GM12878 (cell line): ENCODE measurements around the gene VAC14. TPM values are rescaled to one million over a fixed set of nuclear protein-coding genes. Genes with fewer than 3 reads are reported as not detected.

Experiments used
- ATAC-seq: fragments of 200-7000 bp; cut with Tn5 transposase; 3 replicates; pipeline ENCODE4 v1.9.1; 2020; ENCODE audit warnings: mild to moderate bottlenecking, moderate library complexity
- BruUV-seq: library from RNA; stranded (reverse); fragments of 400-500 nt; replicated peaks from 2 replicates; lab custom pipeline; 2021; lab: Mats Ljungman, UMichigan
- CTCF ChIA-PET: fragments of 300-600 bp; sonication (Branson Sonifier 250); formaldehyde crosslinking; extraction: SDS; loops from one replicate; lab custom pipeline; 2021; ENCODE audit warnings: inconsistent platforms; lab: Yijun Ruan, JAX
- POLR2A ChIA-PET: fragments of 350-600 bp; formaldehyde crosslinking; extraction: SDS; loops from one replicate; lab custom pipeline; 2021; ENCODE audit warnings: inconsistent platforms; lab: Charles Lee
- RAD21 ChIA-PET: fragments of 300-600 bp; sonication (Branson Sonifier 250); formaldehyde crosslinking; loops from one replicate; lab custom pipeline; 2023; ENCODE audit warnings: antibody characterized with exemption; ENCODE audit not compliant: unreplicated experiment; lab: Charles Lee
- SMC1A ChIA-PET: fragments of 300-600 bp; sonication (Branson Sonifier 250); formaldehyde crosslinking; loops from one replicate; lab custom pipeline; 2023; ENCODE audit not compliant: unreplicated experiment, uncharacterized antibody; lab: Charles Lee
- DNase-seq: peaks from one replicate; pipeline ENCODE4 v3.0.0-alpha.2; 2011; ENCODE audit warnings: low read depth, low spot score
- FAIRE-seq: peaks from 3 replicates; lab custom pipeline; 2011; peaks lifted over from hg19 to GRCh38; lab: Jason Lieb, UNC
- H2AFZ ChIP-seq: 2 replicates; pipeline ENCODE4 v1.6.0; 2011; ENCODE audit warnings: low read depth, low read length, control low read depth; ENCODE audit not compliant: control insufficient read depth
- H3K27ac ChIP-seq: 2 replicates; pipeline ENCODE4 v1.5.1; 2011; ENCODE audit warnings: control low read depth; ENCODE audit not compliant: control insufficient read depth, insufficient read depth
- H3K27me3 ChIP-seq, 2 experiments: replicated peaks in 1 of 2; 2 replicates each; pipeline versions ENCODE4 v1.6.0 to v1.6.1; 2011; ENCODE audit warnings: low read length in 1 of 2; ENCODE audit not compliant: control insufficient read depth in 2 of 2, insufficient read depth in 2 of 2
- H3K36me3 ChIP-seq, 2 experiments: 2 replicates each; pipeline ENCODE4 v1.5.1; 2011; ENCODE audit warnings: low read length in 1 of 2; ENCODE audit not compliant: control insufficient read depth in 2 of 2, insufficient read depth in 2 of 2
- H3K4me1 ChIP-seq: 2 replicates; pipeline ENCODE4 v1.6.1; 2011; ENCODE audit warnings: mild to moderate bottlenecking, low read length, moderate library complexity, mixed read lengths; ENCODE audit not compliant: control insufficient read depth, insufficient read depth
- H3K4me2 ChIP-seq: 2 replicates; pipeline ENCODE4 v1.6.0; 2011; ENCODE audit warnings: control low read depth; ENCODE audit not compliant: control insufficient read depth, insufficient read depth
- H3K4me3 ChIP-seq: fragments of 200-600 bp; sonication (generic); 2 replicates; pipeline ENCODE4 v1.5.1; 2016
- H3K79me2 ChIP-seq: 2 replicates; pipeline ENCODE4 v1.6.0; 2011; ENCODE audit warnings: low read length; ENCODE audit not compliant: control insufficient read depth, insufficient read depth
- H3K9ac ChIP-seq: 2 replicates; pipeline ENCODE4 v1.8.0; 2011; ENCODE audit warnings: low read length, control low read depth, mixed read lengths; ENCODE audit not compliant: control insufficient read depth, insufficient read depth
- H3K9me3 ChIP-seq: replicated peaks from 3 replicates; pipeline ENCODE4 v1.5.1; 2011; ENCODE audit warnings: mild to moderate bottlenecking, low read length; ENCODE audit not compliant: control insufficient read depth, insufficient read depth
- H4K20me1 ChIP-seq: 2 replicates; pipeline ENCODE4 v1.6.0; 2011; ENCODE audit not compliant: control insufficient read depth, insufficient read depth
- BMI1 ChIP-seq: fragments of 450-650 bp; IDR thresholded peaks from 2 replicates; pipeline ENCODE4 v1.6.1; 2016; ENCODE audit warnings: mild to moderate bottlenecking, moderate library complexity, borderline replicate concordance
- E2F4 ChIP-seq: IDR thresholded peaks from 2 replicates; pipeline ENCODE4 v1.6.1; 2012; ENCODE audit warnings: low read depth, low read length, improper control_type of control experiment
- EZH2 ChIP-seq: IDR thresholded peaks from 2 replicates; pipeline ENCODE4 v1.6.1; 2012; ENCODE audit warnings: low read depth, mild to moderate bottlenecking, control low read depth, inconsistent platforms, low read length, borderline replicate concordance; ENCODE audit not compliant: control insufficient read depth
- IRF3 ChIP-seq: fragments of 450-650 bp; IDR thresholded peaks from 2 replicates; pipeline ENCODE4 v1.6.1; 2014; ENCODE audit warnings: mild to moderate bottlenecking
- JUNB ChIP-seq: IDR thresholded peaks from 2 replicates; pipeline ENCODE4 v1.6.1; 2016; ENCODE audit warnings: antibody characterized with exemption, mild to moderate bottlenecking
- MAX ChIP-seq: IDR thresholded peaks from 2 replicates; pipeline ENCODE4 v1.6.1; 2012; ENCODE audit warnings: low read depth, low read length, improper control_type of control experiment
- SMAD5 ChIP-seq: IDR thresholded peaks from 2 replicates; pipeline ENCODE4 v1.6.1; 2016; ENCODE audit warnings: antibody characterized with exemption, low read depth
- USF2 ChIP-seq: IDR thresholded peaks from 2 replicates; pipeline ENCODE4 v1.6.1; 2011; ENCODE audit warnings: low read depth, low read length, improper control_type of control experiment, borderline replicate concordance
- ZNF217 ChIP-seq: fragments of 450-650 bp; IDR thresholded peaks from 2 replicates; pipeline ENCODE4 v1.6.1; 2017; ENCODE audit warnings: antibody characterized with exemption, mild to moderate bottlenecking
- WGBS: methylation state at CpG from one replicate; pipeline ENCODE4 v1.1.6; 2016; ENCODE audit warnings: low lambda C conversion rate; ENCODE audit not compliant: insufficient replicate concordance, insufficient coverage; ENCODE audit errors: missing lambda C conversion rate; 5-methylcytosine and 5-hydroxymethylcytosine counted together
- in situ Hi-C: fragments of 300-500 bp; cut with MboI; formaldehyde crosslinking; loops from 9 replicates; pipeline ENCODE4 v1.14.3; 2018; ENCODE audit warnings: mixed read lengths
- intact Hi-C: fragments of 100-400 bp; cut with micrococcal nuclease; formaldehyde crosslinking; loops from one replicate; pipeline ENCODE4 v1.14.2; 2022; ENCODE audit not compliant: unreplicated experiment
- polyA plus RNA-seq, 11 experiments: library from polyadenylated mRNA; depleted of rRNA in 4 of 11; unstranded in 6 of 11; stranded (reverse) in 5 of 11; fragments of >200 nt; fragmentation: Nextera tagmentation in 4 of 11; fragmentation: Illumina TruSeq in 1 of 11; extraction: Ambion mirVana in 4 of 11; extraction: Trizol in 1 of 11; gene quantifications; 1 replicate in 1 of 11; 2 replicates in 10 of 11; pipeline versions ENCODE4 v1.2.1 to v1.2.3, GENCODE V29; 2011 to 2016; ENCODE audit warnings: inconsistent platforms in 2 of 11, missing spikeins in 2 of 11, low read depth in 1 of 11
- total RNA-seq, 4 experiments: library from RNA; depleted of rRNA in 3 of 4; stranded (reverse); fragments of >200 nt in 3 of 4; fragmentation: Illumina TruSeq in 1 of 4; extraction: Trizol in 1 of 4; gene quantifications; 2 replicates each; pipeline versions ENCODE4 v1.2.1 to v1.2.3, GENCODE V29; 2013 to 2021

Gene VAC14
- total and polyA plus RNA-seq, 10 of the 15 experiments (the other 5 are each of a cell fraction or from before 2014, with no cell fraction given), result 1.3 to 45.5 (median 25.5) TPM

- POLR2A ChIA-PET, result no interaction called here
- in situ Hi-C loops (no loop called here), intact Hi-C loops (no loop called here)
- H3K4me1 ChIP-seq, result peaks cover 4% of the 10 kb centered on the region; the same call in 1 of the 2 replicates
- SMC1A ChIA-PET, result no interaction called here
- no peak overlapping the region for H3K4me2 ChIP-seq
- no peak for DNase-seq
- H3K9ac ChIP-seq, result no peak overlapping the region
- RAD21 ChIA-PET, result no interaction called here
- H3K27me3 ChIP-seq, result no peaks in the 10 kb centered on the region
- no peaks in the 10 kb centered on the region for H3K79me2 ChIP-seq
- H3K36me3 ChIP-seq, result peaks cover 8 to 11% of the 10 kb centered on the region in 2 experiments; a peak in 3 of 4 replicates
- FAIRE-seq, result no peak
- no peak for ATAC-seq
- BruUV-seq, result no TSS peak
- no peak overlapping the region for H3K27ac ChIP-seq
- TF ChIP-seq IRF3, result no peak
- TF ChIP-seq SMAD5, result no peak
- no peak for TF ChIP-seq JUNB
- TF ChIP-seq BMI1, result no peak
- no peak for TF ChIP-seq EZH2
- no peak for TF ChIP-seq MAX
- TF ChIP-seq ZNF217, result no peak
- TF ChIP-seq USF2, result no peak
- no peak for TF ChIP-seq E2F4
- H3K9me3 ChIP-seq, result no peaks in the 10 kb centered on the region; the same call in 2 of the 3 replicates
- WGBS, result 96% methylated on average over 6 of the region's 6 CpGs
- CTCF ChIA-PET, result no interaction called here
- H3K4me3 ChIP-seq, result no peak overlapping the region
- H4K20me1 ChIP-seq, result no peaks in the 10 kb centered on the region
- no peak overlapping the region for H2AFZ ChIP-seq
Observed at GRCh38 chr16:70745536-70746025, 55.4 kb downstream of the VAC14 start.
